CD4-positive, alpha-beta T cell treated with Interleukin-6 for 4 hours (primary cell): ENCODE measurements around the gene IFITM1.
A peak's percentile ranks its signal among the peaks of the same experiment; 100 is the strongest.

Source experiments
- DNase-seq: peaks from one replicate; pipeline ENCODE4 v3.0.0-alpha.2; 2020; ENCODE audit warnings: mixed read lengths

Gene IFITM1

DNA sequence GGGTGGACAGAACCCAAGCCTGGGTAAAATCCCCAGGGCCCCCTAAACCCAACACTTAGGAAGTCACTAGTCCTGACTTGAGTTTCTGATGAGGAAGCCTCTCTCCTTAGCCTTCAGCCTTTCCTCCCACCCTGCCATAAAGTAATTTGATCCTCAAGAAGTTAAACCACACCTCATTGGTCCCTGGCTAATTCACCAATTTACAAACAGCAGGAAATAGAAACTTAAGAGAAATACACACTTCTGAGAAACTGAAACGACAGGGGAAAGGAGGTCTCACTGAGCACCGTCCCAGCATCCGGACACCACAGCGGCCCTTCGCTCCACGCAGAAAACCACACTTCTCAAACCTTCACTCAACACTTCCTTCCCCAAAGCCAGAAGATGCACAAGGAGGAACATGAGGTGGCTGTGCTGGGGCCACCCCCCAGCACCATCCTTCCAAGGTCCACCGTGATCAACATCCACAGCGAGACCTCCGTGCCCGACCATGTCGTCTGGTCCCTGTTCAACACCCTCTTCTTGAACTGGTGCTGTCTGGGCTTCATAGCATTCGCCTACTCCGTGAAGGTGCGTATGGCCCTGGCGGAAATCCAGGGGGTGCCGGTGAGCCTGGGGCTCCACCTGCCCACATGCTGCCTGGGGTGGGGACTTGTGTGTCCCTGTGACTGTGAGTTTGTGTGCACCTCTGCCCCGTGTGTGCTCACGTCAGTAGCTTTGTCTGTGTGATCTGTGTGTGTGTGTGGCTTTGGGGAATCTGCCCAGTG, at the start of gene IFITM1:
IFITM1 (plus strand) TSS at position 254 of the 767 bp plus-strand sequence; CDS start at position 385, 131 bp downstream.
- peak; percentile 78 for DNase-seq

DNA sequence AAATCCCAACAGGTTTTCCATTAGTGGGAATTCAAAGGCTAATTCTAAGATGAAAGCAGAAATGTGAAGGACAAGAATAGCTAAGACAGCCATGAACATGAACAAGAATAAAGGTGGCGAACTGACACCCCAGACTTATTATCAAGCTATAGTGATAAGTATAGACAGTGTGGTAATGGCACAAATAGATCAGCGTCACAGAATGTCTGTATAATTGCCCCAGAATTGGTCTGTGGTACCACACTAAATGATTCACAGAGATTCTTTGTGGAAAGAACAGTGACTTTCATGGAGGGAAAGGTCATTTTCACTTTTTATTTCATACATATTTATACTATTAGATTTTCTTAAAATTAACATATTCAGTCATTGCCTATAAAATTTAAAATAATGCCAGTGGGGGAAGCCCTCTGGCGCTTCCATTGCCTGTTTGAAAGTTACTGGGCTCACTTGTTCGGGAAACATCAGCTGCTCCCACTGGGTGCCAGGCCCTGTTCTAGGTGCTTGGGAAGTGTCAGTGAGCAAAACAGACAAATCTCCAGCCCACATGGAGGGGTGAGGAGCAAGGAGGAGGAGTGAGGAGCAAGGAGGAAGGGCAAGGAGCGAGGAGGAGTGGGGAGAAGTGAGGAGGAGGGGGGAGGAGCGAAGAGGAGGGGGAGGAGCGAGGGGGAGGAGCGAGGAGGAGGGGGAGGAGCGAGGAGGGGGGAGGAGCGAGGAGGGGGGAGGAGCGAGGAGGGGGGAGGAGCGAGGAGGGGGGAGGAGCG, 47.0 kb upstream of the IFITM1 start:
- DNase-seq, result no peak

DNA sequence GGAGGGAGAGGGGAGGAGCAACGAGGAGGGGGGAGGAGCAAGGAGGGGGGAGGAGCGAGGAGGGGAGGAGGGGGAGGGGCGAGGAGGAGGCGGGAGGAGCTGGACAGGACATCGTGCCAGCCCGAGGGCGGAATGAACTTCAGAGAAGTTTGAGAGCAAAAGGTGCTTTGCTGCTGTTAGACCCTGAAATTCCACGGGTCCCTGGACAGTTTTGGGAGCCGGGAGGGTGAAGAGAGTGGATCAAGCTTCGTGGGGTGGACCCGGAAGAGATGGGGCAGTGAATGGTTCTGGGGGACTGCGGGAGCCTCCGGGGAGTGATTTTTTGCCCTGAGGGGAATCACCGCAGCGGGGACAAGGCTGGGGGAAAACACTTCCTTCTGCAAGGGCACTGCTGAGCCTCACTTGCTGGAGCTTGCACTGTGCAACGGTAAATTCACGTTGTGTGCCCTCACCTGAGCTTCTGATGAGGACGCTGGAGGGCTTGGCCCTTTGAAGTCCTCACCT, 46.3 kb upstream of the IFITM1 start:
- peak; percentile 67 for DNase-seq

DNA sequence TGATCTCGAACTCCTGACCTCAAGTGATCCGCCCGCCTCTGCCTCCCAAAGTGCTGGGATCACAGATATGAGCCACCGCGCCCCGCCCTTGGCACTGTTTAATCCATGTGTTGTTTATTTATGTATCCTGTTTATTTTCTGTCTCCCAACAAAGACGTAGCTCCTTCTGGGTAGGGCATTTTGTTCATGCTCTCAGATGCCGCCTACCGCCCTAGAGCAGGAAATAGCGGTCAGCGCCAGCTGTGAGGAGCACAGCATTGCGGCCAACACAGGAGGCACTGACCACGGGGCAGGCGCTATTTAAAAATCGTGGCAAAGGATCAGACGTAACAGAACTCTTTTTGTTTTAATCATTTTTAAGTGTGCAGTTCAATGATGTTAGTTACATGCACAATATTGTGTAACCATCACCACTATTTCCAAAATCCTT, 45.1 kb upstream of the IFITM1 start:
- DNase-seq, result peak; percentile 53

DNA sequence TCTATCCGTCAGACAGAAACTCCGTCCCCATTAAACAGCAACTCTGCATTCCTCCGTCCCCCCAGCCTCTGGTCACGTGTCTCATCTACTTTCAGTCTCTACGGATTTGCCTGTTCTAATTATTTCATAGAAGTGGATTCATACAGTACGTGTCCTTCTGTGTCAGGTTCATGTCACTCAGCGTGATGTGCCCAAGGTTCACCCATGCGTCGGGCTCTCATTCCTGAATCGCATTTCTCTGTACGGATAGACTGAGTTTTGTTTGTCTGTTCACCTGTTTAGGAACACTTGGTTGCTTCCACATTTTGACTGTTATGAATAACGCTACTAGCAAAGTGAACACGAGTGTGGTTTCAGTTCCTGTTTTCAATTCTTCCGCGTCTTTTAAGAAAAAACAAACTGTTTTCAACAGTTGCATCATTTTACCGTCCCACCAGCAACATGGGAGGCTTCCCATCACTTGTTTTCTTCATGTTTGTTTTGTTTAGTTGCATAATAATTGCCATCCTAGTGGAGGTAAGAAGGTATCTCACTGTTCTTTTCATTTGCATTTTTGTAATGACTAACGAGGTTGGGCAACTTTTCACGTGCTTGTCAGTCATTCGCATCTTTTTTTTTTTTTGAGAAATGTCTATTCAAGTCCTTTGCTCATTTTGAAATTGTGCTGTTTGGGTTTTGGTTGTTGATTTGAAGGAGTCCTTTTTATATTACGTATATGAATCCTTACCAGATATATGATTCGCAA, 44.5 kb upstream of the IFITM1 start:
- DNase-seq, result peak; percentile 59

DNA sequence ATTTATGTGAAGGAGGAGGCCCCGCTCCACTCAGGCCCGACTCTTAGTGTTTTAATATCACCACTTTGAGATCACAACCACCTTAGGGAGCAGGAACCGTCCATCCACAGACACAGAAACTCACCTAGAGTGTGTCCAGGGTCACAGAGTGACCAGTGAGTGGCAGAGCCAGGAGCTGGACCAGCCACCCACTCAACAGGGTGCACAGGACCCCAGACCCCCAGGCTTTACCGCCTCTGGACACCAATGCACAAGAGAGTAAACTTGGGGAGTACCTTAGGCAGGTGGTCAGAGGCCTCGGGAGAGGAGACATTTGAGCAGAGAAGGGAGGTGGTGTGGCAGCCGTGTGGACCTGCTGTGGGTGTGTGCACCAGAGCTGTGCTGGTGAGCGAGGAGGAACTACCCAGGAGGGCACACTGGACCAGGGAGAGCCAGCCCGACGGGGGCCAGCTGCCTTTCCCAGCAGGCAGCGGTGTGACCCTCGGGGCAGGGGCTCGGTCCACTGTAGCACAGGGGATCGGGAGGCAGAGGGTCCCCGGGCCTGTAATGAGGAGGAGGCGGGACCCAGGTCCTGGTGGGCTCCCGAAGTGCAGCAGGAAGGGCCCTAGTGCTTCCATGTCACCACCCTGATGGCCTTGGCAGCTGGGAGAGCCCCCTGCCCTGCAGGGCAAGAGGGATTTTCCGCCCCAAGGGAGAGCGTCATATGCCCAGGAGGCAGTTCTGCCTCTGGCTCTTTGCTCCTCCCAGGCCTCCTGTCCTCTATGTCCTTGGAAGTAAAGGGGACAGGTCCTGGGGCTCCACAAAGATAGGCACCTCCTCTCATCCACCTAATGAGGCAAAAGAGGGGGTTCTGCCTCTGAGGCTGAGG, 43.2 kb upstream of the IFITM1 start:
- no peak for DNase-seq

DNA sequence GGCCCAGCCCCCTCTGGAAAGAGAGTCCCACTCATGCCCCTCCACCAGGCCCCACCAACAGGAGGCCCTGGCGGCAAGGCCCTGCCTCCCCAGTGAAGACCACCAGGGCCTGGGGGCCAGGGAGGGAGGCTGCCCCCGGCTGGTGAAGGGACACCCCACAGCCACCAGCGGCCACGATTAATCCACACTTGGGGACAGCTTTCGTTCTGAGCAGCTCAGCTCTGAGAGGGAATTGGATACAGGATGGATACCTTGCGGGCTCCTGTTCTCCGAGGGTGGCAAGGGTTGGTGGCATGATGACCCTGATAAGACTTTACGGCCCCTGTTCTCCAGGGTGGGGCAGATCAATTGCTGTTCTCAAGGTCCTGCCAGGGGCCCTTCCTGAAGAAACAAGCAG, 42.5 kb upstream of the IFITM1 start:
- DNase-seq, result no peak

DNA sequence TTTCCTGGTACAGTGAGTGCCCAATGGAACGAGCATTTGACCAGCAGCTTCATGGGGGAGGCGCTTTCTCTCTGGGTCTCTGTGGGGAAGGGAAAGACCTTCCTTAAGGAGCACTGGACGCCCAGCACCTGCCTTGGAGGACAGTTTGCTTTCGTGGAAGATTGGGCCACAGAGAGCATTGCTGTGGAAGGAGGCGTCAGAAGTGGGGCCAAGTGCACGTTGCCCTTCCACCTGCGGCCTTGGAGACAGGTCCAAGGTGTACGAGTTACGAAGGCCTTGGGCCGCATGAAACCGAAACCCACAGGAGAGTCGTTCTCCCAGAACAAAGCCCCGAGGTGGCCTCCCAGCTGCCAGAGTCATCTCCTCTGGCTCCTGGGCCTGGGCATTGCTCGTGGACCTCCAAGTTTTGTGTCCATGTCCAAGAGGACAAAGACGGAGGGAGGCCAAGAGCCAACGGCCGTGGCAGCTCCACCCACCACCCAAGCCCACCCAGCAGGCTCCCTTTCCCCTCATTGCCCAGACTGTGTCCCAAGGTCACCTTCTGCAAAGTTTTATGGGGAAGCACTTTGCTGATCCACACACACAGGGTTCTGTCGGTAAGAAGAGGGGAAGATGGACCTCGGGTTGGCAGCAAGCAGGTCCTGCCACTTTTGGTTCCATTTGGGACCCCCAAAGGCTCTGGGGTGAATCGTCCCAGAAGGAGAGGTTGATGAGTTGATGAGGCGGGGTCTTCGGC, 41.5 kb upstream of the IFITM1 start:
- no peak for DNase-seq

DNA sequence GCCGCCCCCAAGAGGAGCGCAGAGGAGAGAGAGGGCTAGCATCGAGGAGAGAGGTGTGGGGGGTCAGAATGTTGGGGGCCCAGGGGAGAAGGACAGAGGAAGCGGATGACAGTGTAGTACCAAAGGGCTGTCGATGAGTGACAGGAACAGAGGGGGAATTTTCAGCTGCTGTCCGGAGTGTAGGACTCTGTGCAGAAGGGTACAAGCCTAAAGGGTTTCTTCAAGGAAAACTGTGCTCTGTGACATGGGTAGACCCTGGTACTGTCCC, 41.0 kb upstream of the IFITM1 start:
- no peak for DNase-seq

DNA sequence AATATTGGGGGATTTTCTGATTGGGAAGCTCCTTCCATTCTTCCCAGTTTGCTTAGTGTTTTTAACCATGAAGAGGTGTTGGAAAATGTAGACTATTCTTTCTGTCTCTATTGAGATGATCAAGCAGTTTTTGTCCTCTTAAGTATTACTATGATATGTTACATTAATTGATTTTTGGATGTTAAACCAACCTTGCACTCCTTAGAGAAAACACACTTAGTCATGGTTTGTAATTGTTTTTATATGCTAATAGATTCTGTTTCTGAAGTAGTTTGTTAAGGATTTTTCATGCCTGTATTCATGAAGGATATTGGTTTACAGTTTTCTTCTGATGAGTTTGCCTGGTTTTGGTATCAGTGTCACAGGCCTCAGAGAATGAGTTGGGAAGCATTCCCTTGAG, 37.6 kb upstream of the IFITM1 start:
- DNase-seq, result no peak

DNA sequence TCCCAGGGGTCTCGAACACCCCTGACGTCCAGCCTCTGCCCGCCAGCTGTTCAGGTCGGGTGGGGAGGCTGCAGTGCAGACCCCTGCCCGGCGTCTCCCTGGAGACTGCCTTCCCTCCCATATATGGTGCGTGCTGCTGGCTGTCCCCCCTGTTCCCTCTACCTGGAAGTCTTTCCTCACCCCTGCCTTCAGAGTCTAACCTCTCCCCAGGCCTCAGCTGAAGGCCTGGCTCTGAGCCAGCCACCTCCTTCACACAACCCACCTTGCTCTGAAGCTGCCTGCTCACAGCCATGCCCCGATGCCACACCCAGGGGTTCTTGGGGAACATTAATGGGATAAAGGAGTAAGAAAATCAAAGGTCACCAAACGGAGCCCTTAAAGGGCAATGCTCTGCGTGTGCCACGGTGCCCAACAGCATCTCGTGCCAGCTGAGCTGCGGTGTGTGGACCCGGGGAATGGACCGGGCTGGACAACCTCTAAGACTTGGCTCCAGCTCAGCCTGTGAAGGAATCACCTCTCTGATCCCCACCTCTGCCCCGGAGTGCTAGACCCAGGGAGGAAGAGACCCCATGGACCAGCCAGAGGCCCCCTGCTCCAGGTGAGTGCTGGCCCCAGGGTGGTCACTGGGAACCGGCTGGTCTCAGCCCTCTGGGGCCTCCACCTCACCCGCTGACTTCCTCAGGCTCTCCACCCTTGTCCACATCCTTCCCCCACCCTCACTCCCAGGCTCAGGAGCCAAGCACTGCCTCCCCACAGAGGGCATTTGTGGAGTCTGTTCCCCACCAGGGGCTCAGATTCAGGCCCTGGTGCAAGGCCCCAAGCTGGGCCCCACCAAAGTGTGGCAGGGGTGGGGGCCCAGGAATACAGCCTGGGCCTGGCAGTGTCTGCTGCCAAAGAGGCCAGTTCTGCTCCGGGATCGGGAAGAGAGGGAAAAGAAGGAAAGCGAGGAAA, 35.6 kb upstream of the IFITM1 start, which contains the start of gene NLRP6:
NLRP6 (plus strand) TSS at position 407 of the 951 bp plus-strand sequence; CDS start at position 570, 163 bp downstream.
- no peak for DNase-seq

DNA sequence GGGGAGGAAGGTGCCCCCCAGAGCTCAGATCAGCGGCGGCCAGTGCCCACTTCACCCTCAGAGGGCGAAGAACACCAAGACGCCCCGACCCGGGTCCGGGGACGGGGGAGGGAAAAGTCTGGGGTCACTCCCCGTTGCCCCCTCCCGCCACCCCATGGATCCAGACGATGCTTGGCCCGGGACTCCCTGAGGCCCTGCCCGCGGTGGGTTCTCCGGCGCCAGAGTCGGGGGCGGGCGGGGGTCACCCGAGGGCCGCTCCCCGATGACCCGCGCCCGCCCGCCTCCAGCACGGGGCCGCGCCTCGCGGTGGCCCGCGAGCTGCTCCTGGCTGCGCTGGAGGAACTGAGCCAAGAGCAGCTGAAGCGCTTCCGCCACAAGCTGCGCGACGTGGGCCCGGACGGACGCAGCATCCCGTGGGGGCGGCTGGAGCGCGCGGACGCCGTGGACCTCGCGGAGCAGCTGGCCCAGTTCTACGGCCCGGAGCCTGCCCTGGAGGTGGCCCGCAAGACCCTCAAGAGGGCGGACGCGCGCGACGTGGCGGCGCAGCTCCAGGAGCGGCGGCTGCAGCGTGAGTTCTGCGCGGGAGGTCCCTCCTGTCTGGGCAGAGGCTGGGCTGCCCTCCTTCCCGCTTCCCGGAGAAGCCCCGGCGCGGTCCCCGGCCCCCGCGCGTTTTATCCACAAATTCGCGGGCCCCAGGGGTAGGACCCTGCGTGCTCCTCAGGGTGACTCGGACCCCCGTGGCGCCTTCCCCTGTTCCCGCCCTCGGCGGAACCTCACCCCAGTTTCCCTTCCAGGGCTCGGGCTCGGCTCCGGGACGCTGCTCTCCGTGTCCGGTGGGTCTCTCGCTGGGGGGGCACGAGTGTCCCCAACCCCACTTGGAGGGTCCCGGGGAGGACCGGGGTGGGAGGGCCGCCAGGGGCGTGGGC, 34.5 kb upstream of the IFITM1 start:
- DNase-seq, result peak; percentile 49

DNA sequence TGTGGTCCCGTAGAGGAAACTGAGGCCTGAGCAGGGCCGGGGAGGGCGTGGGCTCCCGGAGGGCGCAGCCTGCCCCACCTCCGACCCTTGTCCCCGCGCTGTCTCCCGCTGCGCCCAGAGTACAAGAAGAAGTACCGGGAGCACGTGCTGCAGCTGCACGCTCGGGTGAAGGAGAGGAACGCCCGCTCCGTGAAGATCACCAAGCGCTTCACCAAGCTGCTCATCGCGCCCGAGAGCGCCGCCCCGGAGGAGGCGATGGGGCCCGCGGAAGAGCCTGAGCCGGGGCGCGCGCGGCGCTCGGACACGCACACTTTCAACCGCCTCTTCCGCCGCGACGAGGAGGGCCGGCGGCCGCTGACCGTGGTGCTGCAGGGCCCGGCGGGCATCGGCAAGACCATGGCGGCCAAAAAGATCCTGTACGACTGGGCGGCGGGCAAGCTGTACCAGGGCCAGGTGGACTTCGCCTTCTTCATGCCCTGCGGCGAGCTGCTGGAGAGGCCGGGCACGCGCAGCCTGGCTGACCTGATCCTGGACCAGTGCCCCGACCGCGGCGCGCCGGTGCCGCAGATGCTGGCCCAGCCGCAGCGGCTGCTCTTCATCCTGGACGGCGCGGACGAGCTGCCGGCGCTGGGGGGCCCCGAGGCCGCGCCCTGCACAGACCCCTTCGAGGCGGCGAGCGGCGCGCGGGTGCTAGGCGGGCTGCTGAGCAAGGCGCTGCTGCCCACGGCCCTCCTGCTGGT, 33.7 kb upstream of the IFITM1 start:
- peak; percentile 65 for DNase-seq

DNA sequence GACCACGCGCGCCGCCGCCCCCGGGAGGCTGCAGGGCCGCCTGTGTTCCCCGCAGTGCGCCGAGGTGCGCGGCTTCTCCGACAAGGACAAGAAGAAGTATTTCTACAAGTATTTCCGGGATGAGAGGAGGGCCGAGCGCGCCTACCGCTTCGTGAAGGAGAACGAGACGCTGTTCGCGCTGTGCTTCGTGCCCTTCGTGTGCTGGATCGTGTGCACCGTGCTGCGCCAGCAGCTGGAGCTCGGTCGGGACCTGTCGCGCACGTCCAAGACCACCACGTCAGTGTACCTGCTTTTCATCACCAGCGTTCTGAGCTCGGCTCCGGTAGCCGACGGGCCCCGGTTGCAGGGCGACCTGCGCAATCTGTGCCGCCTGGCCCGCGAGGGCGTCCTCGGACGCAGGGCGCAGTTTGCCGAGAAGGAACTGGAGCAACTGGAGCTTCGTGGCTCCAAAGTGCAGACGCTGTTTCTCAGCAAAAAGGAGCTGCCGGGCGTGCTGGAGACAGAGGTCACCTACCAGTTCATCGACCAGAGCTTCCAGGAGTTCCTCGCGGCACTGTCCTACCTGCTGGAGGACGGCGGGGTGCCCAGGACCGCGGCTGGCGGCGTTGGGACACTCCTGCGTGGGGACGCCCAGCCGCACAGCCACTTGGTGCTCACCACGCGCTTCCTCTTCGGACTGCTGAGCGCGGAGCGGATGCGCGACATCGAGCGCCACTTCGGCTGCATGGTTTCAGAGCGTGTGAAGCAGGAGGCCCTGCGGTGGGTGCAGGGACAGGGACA, 32.9 kb upstream of the IFITM1 start:
- peak; percentile 62 for DNase-seq

DNA sequence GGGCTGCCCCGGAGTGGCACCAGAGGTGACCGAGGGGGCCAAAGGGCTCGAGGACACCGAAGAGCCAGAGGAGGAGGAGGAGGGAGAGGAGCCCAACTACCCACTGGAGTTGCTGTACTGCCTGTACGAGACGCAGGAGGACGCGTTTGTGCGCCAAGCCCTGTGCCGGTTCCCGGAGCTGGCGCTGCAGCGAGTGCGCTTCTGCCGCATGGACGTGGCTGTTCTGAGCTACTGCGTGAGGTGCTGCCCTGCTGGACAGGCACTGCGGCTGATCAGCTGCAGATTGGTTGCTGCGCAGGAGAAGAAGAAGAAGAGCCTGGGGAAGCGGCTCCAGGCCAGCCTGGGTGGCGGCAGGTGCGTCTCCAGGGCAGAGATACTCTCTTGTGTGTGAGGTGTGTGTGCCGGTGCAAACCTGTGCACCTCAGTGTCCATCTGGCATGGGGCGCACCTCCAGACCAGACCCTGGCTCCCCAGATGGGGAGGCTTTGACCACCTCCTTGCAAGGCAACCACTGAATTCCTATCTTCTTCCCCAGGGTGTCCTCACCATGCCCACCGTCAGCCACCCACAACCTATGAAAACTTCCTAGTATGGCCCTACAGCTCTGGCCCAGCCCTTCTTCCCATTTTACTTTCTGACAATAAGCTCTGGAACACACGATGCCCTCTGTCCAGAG, 32.2 kb upstream of the IFITM1 start:
- no peak for DNase-seq

DNA sequence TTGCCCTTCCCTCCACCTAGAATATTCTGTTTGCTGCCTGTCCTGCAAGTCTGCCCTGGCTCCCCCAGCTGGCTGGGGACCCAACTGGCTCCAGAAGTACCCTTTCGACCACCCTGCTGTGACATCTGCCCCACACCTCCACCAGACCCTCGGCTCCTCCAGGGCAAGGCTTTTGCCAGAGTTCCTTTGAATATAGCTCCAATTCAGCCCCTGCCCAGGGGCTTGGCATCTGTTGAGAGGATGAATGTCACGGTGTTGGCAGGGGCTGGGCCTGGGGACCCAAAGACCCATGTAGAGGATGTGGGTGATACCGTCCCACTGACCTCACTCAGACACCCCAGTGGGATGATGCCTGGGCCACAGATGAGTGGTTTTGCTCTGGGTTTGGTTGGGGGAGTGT, 31.7 kb upstream of the IFITM1 start:
- no peak for DNase-seq
